Calu3 (cell line): ENCODE results near the gene SMAD2. TPM values are rescaled to one million over a fixed set of nuclear protein-coding genes. Genes with fewer than 3 reads are reported as not detected.

Source experiments
- BruUV-seq: library from RNA; stranded (reverse); fragments of 400-500 nt; replicated peaks from 2 replicates; lab custom pipeline; 2021; lab: Mats Ljungman, UMichigan
- CTCF ChIA-PET: fragments of 300-600 bp; sonication (Branson Sonifier 250); formaldehyde crosslinking; loops from one replicate; lab custom pipeline; 2022; ENCODE audit warnings: antibody characterized with exemption; lab: Charles Lee
- DNase-seq: peaks from one replicate; pipeline ENCODE4 v3.0.0; 2022
- H3K27ac Mint-ChIP-seq: one replicate; pipeline ENCODE4 v1.8.0; 2022; ENCODE audit warnings: mixed read lengths; ENCODE audit not compliant: unreplicated experiment
- H3K27me3 Mint-ChIP-seq: one replicate; pipeline ENCODE4 v1.8.0; 2022; ENCODE audit warnings: mixed read lengths; ENCODE audit not compliant: unreplicated experiment
- H3K36me3 Mint-ChIP-seq: one replicate; pipeline ENCODE4 v1.8.0; 2022; ENCODE audit warnings: mild to moderate bottlenecking, moderate library complexity, mixed read lengths; ENCODE audit not compliant: insufficient read depth, unreplicated experiment
- H3K4me1 Mint-ChIP-seq: one replicate; pipeline ENCODE4 v1.8.0; 2022; ENCODE audit warnings: mild to moderate bottlenecking, low read depth, mixed read lengths; ENCODE audit not compliant: unreplicated experiment
- H3K4me3 Mint-ChIP-seq: one replicate; pipeline ENCODE4 v1.8.0; 2022; ENCODE audit warnings: mild to moderate bottlenecking, low read depth, moderate library complexity, mixed read lengths; ENCODE audit not compliant: unreplicated experiment
- H3K9me3 Mint-ChIP-seq: one replicate; pipeline ENCODE4 v1.8.0; 2022; ENCODE audit warnings: low read depth, mixed read lengths; ENCODE audit not compliant: unreplicated experiment
- intact Hi-C: fragments of 100-400 bp; cut with micrococcal nuclease; formaldehyde crosslinking; loops from one replicate; pipeline ENCODE4 v1.10.0; 2022; ENCODE audit not compliant: unreplicated experiment
- total RNA-seq: library from RNA; stranded (reverse); gene quantifications from 2 replicates; pipeline ENCODE4 v1.2.3, GENCODE V29; 2022
- TF ChIP-seq, protein P1 (sequence below): fragments of 200-600 bp; IDR thresholded peaks from one replicate; pipeline ENCODE4 v1.8.0; 2022; ENCODE audit warnings: antibody characterized with exemption; ENCODE audit not compliant: unreplicated experiment

SMAD2 gene
- total RNA-seq, 1 experiment from 2014 or later, result 134 TPM

DNA sequence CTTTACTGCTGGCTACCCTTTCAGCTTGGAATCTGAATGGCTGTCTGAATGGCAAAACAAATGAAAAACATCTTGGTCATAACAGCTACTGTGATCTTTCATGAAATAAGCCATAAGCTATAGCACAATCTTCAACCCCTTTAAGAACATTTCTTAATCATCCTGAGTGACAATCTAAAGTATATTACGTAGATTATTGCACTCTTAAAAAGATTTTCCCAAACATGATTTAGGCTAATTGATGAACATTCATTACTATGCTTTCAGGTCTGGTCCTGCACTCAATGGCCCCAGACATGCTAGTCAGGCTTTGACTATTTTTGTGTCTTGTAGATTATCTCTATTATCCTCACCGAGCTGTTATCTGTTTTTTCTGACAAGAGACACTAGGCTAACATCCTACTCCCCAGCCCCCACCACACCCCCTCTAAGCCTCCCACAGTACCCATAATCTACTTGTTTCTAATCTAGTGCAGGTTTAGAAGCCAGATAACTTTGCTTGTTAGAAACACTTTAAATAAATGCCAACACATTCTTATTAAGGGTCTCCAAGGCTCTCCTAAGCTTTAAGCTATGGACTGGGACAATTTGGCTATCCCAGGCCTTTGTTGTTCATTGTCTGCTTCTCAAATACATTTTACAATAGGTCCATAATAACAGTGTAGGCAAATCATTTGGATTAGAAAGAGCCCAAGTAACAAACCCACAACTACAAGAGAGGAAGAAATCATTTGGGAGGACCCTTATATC, 4.2 kb downstream of the SMAD2 start:
- CTCF ChIA-PET, result interaction anchor here (0.6 kb wide), 1 partner anchor 69 kb away, joined by 5 read pairs; no protein-coding TSS in a partner anchor

DNA sequence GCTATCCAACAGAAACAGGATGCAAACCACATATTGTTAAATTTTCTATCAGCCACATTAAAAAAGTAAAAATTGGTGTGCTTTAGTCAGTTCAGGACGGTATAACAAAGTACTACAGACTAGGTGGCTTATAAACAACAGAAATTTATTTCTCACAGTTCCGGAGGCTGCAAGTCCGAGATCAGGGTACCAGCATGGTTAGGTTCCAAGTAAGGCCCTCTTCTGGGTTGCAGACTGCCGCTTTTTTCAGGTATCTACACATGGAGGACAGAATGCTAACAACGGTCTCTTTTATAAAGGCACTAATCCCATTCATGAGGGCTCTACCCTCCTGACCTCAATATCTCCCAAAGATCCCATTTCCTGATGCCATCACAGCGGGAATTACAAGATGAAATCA, 10.5 kb downstream of the SMAD2 start:
- CTCF ChIA-PET, result no interaction called here
- TF ChIP-seq, protein P1, sequence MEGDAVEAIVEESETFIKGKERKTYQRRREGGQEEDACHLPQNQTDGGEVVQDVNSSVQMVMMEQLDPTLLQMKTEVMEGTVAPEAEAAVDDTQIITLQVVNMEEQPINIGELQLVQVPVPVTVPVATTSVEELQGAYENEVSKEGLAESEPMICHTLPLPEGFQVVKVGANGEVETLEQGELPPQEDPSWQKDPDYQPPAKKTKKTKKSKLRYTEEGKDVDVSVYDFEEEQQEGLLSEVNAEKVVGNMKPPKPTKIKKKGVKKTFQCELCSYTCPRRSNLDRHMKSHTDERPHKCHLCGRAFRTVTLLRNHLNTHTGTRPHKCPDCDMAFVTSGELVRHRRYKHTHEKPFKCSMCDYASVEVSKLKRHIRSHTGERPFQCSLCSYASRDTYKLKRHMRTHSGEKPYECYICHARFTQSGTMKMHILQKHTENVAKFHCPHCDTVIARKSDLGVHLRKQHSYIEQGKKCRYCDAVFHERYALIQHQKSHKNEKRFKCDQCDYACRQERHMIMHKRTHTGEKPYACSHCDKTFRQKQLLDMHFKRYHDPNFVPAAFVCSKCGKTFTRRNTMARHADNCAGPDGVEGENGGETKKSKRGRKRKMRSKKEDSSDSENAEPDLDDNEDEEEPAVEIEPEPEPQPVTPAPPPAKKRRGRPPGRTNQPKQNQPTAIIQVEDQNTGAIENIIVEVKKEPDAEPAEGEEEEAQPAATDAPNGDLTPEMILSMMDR, result no peak

More for the DNA sequence above, 4.2 kb downstream of the SMAD2 start:
- TF ChIP-seq, protein P1, result no peak
- no peak for DNase-seq
- Mint-ChIP-seq H3K27me3 (no peaks in the 10 kb centered on the region), H3K27ac (no peak overlapping the region), H3K4me3 (no peak overlapping the region), H3K4me1 (peaks cover 36% of the 10 kb centered on the region), H3K9me3 (no peaks in the 10 kb centered on the region), H3K36me3 (peaks cover 34% of the 10 kb centered on the region)
- no TSS peak for BruUV-seq
- intact Hi-C loops, result no loop called here

DNA sequence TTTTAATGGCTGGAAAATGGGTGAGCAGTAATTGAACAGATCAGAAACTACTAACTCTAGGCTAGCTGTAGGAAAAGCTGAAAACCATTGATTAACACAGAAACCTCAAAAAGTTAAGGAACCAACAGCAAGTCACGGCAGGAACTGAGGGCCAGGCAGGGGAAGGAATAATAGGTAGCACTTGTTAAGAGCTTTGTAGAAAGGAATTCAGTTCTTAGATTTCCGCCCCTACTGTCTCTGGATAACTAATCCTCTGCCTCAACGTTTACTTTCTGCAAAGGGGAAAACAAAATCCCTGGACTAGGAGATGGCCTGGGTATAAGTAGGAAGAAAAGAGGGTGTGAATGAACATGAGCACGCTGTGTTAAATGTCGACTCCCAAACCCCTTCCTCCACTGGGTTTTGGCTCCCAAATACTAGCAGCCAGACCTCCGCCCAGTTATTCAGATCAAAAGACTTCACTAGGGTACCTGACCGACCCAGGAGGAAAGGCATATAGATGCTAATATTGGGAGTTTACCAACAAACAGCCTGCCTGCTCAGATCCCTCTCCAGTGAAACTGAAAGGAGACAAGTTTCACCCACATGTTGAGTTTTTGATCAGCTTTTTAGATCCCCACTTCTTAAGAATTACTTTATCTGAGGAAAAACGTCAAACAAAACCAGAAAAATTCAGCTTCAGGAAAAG, 12.4 kb downstream of the SMAD2 start:
- BruUV-seq, result no TSS peak
- no peaks in the 10 kb centered on the region for H3K9me3 Mint-ChIP-seq
- H3K27ac Mint-ChIP-seq, result no peak overlapping the region
- DNase-seq, result no peak
- TF ChIP-seq, protein P1, result no peak
- H3K4me1 Mint-ChIP-seq, result peaks cover 52% of the 10 kb centered on the region
- intact Hi-C loops, result no loop called here
- CTCF ChIA-PET, result interaction anchor here (0.6 kb wide), 1 partner anchor 109 kb away, joined by 3 read pairs; no protein-coding TSS in a partner anchor
- no peaks in the 10 kb centered on the region for H3K27me3 Mint-ChIP-seq
- H3K36me3 Mint-ChIP-seq, result no peaks in the 10 kb centered on the region
- H3K4me3 Mint-ChIP-seq, result no peak overlapping the region

More for the DNA sequence above, 10.5 kb downstream of the SMAD2 start:
- Mint-ChIP-seq H3K36me3 (no peaks in the 10 kb centered on the region), H3K27me3 (no peaks in the 10 kb centered on the region), H3K4me3 (no peak overlapping the region), H3K27ac (no peak overlapping the region), H3K9me3 (no peaks in the 10 kb centered on the region), H3K4me1 (peaks cover 51% of the 10 kb centered on the region)
- no TSS peak for BruUV-seq
- no peak for DNase-seq
- intact Hi-C loops, result loop anchor here (5.0 kb wide), 1 partner anchor 88 kb away; no protein-coding TSS in a partner anchor

DNA sequence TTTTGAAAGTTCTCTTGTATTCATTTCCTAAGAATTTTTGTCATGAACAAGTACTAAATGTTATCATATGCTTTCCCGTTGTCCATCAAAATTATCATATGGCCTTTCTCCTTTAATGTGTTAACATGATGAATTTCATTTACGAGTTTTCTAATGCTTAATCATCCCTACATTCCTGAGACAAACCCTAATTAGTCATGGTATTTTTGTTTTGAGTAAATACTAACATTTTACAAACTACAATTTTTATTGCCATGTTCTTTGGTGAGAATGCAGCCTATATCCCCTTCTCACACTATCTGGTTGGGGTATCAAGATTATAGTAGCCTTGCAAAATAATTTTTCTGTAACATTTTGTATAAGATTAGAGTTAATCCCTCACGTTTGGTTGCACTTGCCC, 14.5 kb downstream of the SMAD2 start:
- peak overlapping the region; percentile 16 for H3K27ac Mint-ChIP-seq
- TF ChIP-seq, protein P1, result no peak
- no TSS peak for BruUV-seq
- H3K36me3 Mint-ChIP-seq, result no peaks in the 10 kb centered on the region
- peaks cover 51% of the 10 kb centered on the region for H3K4me1 Mint-ChIP-seq
- intact Hi-C loops, result no loop called here
- no peaks in the 10 kb centered on the region for H3K9me3 Mint-ChIP-seq
- CTCF ChIA-PET, result no interaction called here
- no peak overlapping the region for H3K4me3 Mint-ChIP-seq
- H3K27me3 Mint-ChIP-seq, result no peaks in the 10 kb centered on the region
- DNase-seq, result no peak
